ENCODE measurements around the gene SPATA21. TPM values are rescaled to one million over a fixed set of nuclear protein-coding genes. Genes with fewer than 3 reads are reported as not detected.

The SPATA21 gene
- total RNA-seq, 1 experiment from 2014 or later = 0.02 TPM

Other genes with a start within 250 kb of the SPATA21 start
- 2.8 and 3.2 TPM in 2 replicates for gene ARHGEF19, start 224.8 kb downstream of the SPATA21 start, total RNA-seq (2014; rRNA removed; shearing (Covaris generic))
- gene CPLANE2, start 200.2 kb downstream of the SPATA21 start, total RNA-seq (2014; rRNA removed; shearing (Covaris generic)) = 1.6 and 6.5 TPM in 2 replicates
- 13.8 and 29.2 TPM in 2 replicates for gene FBXO42, start 84.9 kb downstream of the SPATA21 start, total RNA-seq (2014; rRNA removed; shearing (Covaris generic))
- 91.1 and 125 TPM in 2 replicates for gene SZRD1, start 70.2 kb downstream of the SPATA21 start, total RNA-seq (2014; rRNA removed; shearing (Covaris generic))
- 70.6 and 105 TPM in 2 replicates for gene NECAP2, start 3.3 kb upstream of the SPATA21 start, total RNA-seq (2014; rRNA removed; shearing (Covaris generic))
- not detected in 2 replicates for gene RNU1-1, start 76.9 kb upstream of the SPATA21 start, total RNA-seq (2014; rRNA removed; shearing (Covaris generic))
- gene NBPF1, start 176.1 kb upstream of the SPATA21 start, total RNA-seq (2014; rRNA removed; shearing (Covaris generic)) = 16.4 and 34.9 TPM in 2 replicates
- not detected in 2 replicates for gene RNU1-3, start 229.5 kb upstream of the SPATA21 start, total RNA-seq (2014; rRNA removed; shearing (Covaris generic))

Measured in M059J (cell line).